HG03457 (cell line): Measurements from ENCODE around the gene SYVN1.
A peak's percentile ranks its signal among the peaks of the same experiment; 100 is the strongest.
"Not testable (repeated sequence)": the region's sequence is repeated elsewhere in the genome, so short reads cannot be mapped to it uniquely, and the experiment has no call there.

Experiments
- ATAC-seq: cut with Tn5 transposase; IDR thresholded peaks from one replicate; pipeline ENCODE4 v1.9.1; 2021; ENCODE audit warnings: moderate number of reproducible peaks; ENCODE audit not compliant: unreplicated experiment

Gene SYVN1

DNA sequence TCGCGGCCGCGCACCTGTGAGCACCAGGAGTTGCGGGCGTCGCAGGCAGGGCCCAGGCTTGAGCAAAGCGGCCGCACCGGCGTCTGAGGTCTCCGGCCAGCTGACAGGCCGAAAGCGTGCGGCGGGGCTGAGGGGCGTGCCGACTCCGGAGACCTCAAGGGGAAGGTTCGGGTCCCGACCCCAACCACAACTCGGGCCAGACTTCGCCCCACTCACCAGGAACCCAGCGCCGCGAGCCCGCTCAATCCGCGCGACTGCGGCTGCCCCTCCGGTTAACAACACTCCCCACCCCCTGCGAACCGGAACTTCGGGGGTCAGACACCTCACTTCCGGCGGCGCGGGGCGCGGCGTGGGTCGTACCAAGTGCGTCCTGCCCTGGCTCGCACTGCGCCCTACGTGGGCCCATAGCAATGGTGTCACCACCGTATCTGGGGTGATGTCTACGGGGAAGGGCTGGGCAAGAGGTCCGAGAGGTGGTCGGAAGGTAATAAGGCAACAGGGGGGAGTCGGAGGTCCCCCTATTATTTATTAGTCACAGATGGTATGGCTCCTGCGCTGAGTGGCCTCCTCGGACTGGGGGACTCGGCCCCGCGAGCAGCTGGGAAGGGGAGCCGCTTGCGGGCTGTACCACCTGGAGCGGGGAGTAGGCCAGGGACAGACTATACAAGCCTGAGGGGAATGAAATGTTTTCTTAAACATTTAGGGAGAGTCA is at the start of gene SYVN1:
Gene SYVN1, minus strand, starts transcription at position 280 of the 712 bp plus-strand sequence. CDS start 918 bp downstream, outside the sequence.
- ATAC-seq: peak; percentile 34

GRCh38 chr11:65183201-65183891 is 49.0 kb upstream of the SYVN1 start:
- no peak for ATAC-seq

DNA sequence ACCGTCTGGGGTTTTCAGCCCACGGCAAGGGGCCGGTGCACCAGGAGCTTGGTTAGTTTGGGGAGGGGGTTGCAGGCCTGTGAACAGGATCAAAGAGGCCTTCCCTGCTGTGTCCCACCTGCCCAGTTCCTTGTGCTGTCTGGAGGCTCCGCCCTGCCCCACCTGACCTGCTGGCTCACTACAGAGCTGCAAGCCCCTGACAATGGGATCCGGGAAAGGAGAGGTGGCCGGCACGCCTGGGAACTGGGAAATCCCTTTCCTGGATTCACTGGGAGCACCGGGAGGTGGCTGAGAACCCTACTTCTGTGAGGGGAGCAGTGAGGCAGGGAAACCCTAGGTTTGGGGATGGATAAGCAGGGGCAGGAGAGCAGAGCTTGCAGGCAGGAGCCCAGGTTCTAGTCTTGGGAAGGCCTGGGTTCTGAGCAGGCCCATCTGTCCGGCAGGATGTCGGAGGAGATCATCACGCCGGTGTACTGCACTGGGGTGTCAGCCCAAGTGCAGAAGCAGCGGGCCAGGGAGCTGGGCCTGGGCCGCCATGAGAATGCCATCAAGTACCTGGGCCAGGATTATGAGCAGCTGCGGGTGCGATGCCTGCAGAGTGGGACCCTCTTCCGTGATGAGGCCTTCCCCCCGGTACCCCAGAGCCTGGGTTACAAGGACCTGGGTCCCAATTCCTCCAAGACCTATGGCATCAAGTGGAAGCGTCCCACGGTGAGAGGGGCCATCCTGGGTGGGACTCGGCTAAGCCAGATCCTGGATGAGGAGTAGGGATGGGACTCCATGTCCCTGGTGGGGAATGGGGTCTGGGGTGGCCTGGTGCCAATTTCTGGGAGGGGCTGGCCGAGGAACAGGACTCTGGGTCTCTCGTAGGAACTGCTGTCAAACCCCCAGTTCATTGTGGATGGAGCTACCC is 48.2 kb upstream of the SYVN1 start:
- no peak for ATAC-seq

DNA sequence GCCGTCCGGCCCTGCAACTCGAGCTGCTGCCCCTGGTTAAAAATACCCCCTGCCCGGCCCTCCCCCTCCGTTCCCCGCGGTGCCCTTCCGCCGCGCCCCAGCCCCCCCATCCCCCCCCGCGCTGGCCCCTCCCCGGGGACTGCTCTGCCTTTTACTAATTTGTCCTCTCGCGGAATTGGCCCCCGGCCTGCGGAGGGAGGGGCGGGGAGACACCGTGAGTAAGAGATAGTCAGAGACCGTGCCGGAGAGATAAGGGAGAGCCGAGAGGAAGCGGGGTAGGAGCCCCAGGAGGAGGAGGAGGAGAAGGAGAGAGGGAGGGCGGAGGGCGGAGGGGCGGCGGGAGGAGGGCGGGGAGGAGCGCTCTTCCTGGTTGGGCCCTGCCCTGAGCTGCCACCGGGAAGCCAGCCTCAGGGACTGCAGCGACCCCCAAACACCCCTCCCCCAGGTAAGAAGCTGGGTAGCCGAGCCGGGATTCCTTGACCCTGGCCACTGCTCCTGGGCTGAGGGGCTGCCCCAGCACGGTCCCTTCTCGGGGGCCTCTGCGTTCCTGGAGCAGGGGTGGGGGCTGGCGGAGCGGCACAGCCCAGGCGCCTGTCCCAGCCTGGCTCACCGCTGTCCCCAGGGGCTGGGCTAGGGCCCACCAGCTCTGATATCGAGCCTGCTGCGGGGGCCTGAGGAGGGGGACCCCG is 47.4 kb upstream of the SYVN1 start, which contains the start of gene CAPN1:
Gene CAPN1, plus strand, starts transcription at position 360 of the 689 bp plus-strand sequence. CDS start 774 bp downstream, outside the sequence.
- ATAC-seq: no peak

DNA sequence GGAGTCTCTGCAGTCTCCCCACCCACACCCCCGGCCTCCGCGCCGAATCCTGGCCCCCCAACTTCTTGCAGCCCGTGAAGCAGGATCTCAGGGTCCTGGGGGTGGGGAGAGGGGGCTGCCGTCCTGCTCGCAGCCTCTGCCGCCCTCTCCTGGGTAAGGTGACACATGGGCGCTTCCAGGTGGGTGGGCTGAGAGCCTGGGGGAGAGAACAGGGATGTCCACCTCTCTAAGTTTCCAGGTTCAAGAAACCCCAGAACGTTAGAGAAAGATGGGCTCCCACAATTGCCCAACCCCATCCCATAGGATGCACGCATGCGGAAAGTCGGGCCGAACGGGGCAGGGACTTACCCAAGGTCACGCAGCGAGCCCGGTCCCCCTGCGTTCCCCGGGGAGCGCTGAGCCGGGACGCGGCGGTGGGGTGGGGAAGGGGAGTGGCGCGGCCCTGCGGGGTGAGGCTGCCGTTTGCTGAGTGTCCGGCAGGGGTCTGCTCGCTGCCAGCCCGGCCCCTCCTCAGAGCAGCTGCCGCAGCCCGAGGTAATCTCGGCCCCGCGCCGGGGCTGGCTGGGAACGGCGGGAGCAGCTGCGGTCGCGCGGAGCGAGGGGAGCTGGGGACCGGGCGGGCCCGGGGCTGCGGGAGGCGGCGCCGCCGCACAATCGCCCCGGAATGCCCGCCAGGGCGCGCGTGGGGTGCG is 46.7 kb upstream of the SYVN1 start:
- no peak for ATAC-seq

DNA sequence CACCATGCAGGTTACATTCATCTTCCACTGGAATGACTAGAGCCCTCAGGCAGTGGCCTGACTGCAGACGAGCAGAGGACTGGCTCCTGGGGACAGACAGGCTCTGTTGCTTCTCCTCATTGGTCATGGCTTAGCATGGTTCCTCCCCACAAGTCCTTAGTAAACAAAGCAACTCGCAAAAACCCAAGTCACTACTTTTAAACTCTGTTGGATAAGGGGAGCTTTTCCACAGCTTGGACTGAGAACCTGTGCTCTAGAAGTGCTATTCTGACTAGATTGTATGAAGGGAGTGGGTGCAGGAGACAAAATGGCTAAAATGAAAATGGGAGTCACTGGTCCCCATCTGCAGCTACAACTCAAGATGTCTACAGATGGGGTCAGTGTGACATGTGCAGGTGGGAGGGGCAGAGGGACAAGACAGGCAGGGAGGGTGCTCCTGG is 40.3 kb upstream of the SYVN1 start:
- not testable (repeated sequence) for ATAC-seq

DNA sequence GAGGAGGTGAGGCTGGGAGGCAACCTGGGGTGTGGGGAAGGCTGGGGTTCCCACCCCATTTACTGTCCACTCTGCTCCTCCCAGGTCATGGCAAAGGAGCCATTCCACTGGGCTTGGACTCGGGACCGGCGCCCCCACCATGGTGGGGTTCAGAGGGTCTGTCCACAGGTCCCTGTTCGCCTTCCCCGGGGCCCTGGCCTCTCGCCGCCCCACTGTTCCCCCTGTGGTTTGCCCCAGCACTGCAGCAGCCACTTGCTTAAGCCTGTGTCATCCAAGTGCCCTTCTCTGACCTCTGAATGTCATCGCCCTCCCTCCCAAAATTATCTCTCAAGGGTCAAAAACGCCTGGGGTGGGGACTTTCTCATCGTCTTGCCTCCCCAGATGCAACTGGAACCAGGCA is 38.3 kb upstream of the SYVN1 start:
- ATAC-seq: no peak

GRCh38 chr11:65170058-65170534 is 35.8 kb upstream of the SYVN1 start, which contains the start of gene SPDYC:
Gene SPDYC, plus strand, starts transcription at chr11:65170233. Its CDS starts 1,125 bp downstream, at chr11:65171358.
- no peak for ATAC-seq

GRCh38 chr11:65169164-65169641 is 34.9 kb upstream of the SYVN1 start:
- no peak for ATAC-seq

- ATAC-seq: no peak
Observed at GRCh38 chr11:65167656-65168055, 33.3 kb upstream of the SYVN1 start.

DNA sequence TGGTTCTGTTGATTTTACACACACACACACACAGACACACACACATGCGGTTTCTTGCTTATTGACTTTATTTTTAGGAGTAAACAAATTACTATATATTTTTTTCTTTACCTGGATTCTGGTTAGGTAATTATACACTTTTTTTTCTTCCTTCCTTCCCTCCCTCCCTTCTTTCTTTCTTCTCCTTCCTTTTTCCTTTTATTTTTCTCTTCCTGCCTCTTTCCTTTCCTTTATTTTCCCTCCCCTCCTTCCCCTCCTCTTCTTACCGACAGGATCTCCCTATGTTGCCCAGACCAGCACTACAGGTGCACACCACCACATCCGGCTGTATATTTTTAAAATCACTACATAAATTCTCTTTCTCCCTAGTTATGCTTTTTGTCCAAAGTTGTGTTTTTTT is 32.6 kb upstream of the SYVN1 start:
- no peak for ATAC-seq

GRCh38 chr11:65165410-65166317 is 31.3 kb upstream of the SYVN1 start:
- ATAC-seq: no peak

DNA sequence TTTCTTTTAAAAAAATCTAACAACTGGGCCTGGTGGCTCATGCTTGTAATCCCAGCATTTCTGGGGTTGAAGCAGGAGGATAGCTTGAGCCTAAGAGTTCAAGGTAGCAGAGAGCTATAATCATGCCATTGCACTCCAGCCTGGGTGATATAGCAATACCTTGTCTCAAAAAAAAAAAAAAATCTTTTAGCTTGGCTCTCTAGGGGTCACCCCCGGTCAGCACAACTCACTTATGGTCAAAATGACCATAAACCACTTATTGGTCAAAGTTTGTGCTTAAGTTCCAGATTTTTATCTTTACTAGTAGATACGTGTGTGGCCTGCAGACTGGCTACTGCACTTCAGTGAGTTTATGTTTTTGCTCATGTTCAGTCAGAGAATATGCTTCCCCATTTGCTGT is 29.4 kb upstream of the SYVN1 start:
- ATAC-seq: no peak

DNA sequence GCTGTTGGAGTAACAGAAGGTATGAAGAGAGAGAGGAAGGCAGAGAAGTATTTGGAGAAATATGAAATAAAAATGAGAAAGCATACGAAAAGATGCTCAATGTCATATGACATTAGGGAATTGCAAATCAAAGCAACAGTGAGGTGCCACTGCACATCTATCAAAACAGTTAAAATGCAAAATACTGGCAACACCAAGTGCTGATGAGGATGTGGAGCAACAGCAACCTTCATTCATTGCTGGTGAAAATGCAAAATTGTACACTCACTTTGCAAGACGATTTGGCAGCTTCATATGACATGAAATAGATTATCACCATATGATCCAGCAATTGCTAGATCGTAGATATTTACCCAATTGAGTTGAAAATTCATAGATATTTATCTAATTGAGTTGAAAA is 26.3 kb upstream of the SYVN1 start:
- ATAC-seq: no peak

DNA sequence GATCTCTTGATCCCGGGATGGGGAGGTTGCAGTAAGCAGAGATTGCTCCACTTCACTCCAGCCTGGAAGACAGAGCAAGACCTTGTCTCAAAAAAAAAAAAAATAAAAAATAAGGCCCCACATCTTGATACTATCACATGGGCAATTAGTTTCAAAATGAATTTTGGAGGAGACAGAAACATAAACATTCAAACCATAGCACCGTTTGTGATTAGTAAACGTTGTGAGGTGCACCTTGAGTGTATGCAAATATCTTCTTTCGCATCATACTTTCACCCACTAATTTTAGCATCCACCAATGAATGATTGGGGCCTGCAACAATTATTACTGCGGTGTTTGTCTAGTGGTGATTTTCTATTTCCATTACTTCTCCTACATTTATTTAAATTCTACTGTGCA is 24.7 kb upstream of the SYVN1 start:
- ATAC-seq: no peak

DNA sequence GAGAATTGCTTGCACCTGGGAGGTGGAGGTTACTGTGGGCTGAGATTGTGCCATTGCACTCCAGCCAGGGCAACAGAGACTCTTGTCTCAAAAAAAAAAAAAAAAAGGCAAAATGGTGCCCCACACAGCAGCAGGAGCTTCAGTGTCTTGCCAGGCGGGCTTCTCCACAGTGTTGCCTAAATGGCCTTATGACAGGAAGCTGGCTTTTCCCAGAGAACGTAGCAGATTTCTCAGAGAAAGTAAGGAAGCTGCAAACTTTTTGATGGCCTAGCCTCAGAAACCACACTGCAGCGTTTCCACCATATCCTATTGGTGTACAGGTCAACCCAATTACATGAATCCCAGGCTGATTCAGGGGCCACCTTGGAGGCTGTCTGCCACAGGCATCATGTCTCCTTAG is 23.0 kb upstream of the SYVN1 start:
- ATAC-seq: no peak

- no peak for ATAC-seq
Observed at GRCh38 chr11:65156926-65157325, 22.6 kb upstream of the SYVN1 start.

GRCh38 chr11:65156256-65156655 is 21.9 kb upstream of the SYVN1 start:
- no peak for ATAC-seq

DNA sequence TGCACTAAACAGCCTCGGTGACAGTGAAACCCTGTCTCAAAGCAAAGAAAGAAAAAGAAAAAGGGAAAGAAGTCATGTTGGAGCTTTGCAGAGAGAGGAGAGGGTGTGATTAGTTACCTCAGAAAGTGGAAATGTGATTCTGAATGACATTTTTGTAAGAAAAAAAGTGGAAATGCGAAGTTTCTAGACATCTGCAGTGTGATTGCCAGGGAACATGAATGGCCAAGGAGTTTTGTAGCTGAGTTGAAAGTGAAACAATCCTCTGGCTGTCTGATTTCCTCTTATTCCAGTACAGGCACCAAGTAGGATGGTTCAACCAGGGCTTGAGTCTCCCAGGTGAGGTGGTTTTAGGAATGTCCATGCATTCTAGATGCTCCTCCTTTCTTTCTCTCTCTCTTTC is 17.8 kb upstream of the SYVN1 start:
- ATAC-seq: no peak
